Thoracic aorta (tissue), 2 donors: Measurements from ENCODE around the gene ZNF280B. TPM values are rescaled to one million over a fixed set of nuclear protein-coding genes. Genes with fewer than 3 reads are reported as not detected.

Experiments
- ATAC-seq: fragments of 150-250 bp; one replicate; pipeline ENCODE4 v1.8.0; 2017; ENCODE audit warnings: low read depth; ENCODE audit not compliant: insufficient number of reproducible peaks, low FRiP score
- DNase-seq: peaks from one replicate; pipeline ENCODE4 v3.0.0-alpha.2; 2020; ENCODE audit warnings: low spot score
- H3K27ac ChIP-seq, 2 donors: fragments of 200-600 bp; sonication (generic); 1 replicate in 1 of 2; 2 replicates in 1 of 2; pipeline ENCODE4 v1.5.1; 2016; ENCODE audit warnings: mild to moderate bottlenecking in 2 of 2, moderate library complexity in 2 of 2
- H3K27me3 ChIP-seq: fragments of 200-600 bp; sonication (generic); replicated peaks from 2 replicates; pipeline ENCODE4 v1.6.0; 2016; ENCODE audit warnings: mild to moderate bottlenecking; ENCODE audit not compliant: insufficient read depth
- H3K36me3 ChIP-seq: fragments of 200-600 bp; sonication (generic); one replicate; pipeline ENCODE4 v1.5.1; 2016
- H3K4me1 ChIP-seq, 2 donors: fragments of 200-600 bp; sonication (generic); 1 replicate in 1 of 2; 2 replicates in 1 of 2; pipeline versions ENCODE4 v1.5.1 to v1.6.0; 2016; ENCODE audit warnings: low read depth in 2 of 2, mild to moderate bottlenecking in 1 of 2; ENCODE audit not compliant: control insufficient read depth in 1 of 2
- H3K4me3 ChIP-seq: fragments of 200-600 bp; sonication (generic); 2 replicates; pipeline ENCODE4 v1.5.1; 2016; ENCODE audit warnings: mild to moderate bottlenecking
- H3K9me3 ChIP-seq: fragments of 200-600 bp; sonication (generic); 2 replicates; pipeline ENCODE4 v1.5.1; 2016
- total RNA-seq, 2 donors: library from RNA; depleted of rRNA; stranded (reverse); fragments of >200 nt; gene quantifications; one replicate each; pipeline versions ENCODE4 v1.1.0 to v1.2.3, GENCODE V29; 2016
- TF ChIP-seq, protein P1 (sequence below): fragments of 200-600 bp; sonication (generic); IDR thresholded peaks from one replicate; pipeline ENCODE4 v1.5.1; 2019; ENCODE audit warnings: antibody characterized with exemption

ZNF280B gene
- total RNA-seq, 2 donors from 2014 or later, result not detected

DNA sequence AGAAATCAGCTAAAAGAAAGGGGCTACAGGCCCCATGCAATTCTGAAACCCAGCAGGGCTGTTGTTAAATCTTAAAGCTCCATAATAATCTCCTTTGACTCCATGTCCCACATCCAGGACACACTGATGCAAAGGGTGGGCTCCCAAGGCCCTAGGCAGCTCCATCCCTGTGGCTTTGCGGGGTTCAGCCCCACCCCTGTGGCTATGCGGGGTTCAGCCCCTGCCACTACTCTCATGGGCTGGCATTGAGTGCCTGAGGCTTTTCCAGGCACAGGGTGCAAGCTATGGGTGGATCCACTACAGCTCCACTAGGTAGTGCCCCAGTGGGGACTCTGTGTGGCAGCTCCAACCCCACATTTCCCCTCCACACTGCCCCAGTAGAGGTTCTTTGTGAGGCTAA is 20.2 kb upstream of the ZNF280B start:
- H3K4me3 ChIP-seq, result no peak overlapping the region
- DNase-seq, result no peak
- H3K36me3 ChIP-seq, result no peaks in the 10 kb centered on the region
- H3K27me3 ChIP-seq, result no peaks in the 10 kb centered on the region
- H3K4me1 ChIP-seq, result no peaks in the 10 kb centered on the region
- TF ChIP-seq, protein P1, sequence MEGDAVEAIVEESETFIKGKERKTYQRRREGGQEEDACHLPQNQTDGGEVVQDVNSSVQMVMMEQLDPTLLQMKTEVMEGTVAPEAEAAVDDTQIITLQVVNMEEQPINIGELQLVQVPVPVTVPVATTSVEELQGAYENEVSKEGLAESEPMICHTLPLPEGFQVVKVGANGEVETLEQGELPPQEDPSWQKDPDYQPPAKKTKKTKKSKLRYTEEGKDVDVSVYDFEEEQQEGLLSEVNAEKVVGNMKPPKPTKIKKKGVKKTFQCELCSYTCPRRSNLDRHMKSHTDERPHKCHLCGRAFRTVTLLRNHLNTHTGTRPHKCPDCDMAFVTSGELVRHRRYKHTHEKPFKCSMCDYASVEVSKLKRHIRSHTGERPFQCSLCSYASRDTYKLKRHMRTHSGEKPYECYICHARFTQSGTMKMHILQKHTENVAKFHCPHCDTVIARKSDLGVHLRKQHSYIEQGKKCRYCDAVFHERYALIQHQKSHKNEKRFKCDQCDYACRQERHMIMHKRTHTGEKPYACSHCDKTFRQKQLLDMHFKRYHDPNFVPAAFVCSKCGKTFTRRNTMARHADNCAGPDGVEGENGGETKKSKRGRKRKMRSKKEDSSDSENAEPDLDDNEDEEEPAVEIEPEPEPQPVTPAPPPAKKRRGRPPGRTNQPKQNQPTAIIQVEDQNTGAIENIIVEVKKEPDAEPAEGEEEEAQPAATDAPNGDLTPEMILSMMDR, result no peak
- no peak overlapping the region for H3K27ac ChIP-seq
- no peaks in the 10 kb centered on the region for H3K9me3 ChIP-seq
- ATAC-seq, result no peak

DNA sequence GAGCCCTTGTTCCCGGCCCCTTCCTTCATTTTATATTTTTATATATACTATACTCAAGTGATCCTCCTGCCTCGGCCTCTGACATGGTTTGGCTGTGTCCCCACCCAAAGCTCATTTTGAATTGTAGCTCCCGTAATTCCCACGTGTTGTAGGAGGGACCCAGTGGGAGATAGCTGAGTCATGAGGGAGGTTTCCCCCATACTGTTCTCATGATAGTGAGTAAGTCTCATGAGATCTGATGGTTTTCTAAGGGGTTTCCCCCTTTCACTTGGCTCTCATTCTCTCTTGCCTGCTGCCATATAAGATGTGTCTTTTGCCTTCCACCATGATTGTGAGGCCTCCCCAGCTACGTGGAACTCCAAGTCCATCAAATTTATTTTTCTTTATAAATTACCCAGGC is 18.8 kb upstream of the ZNF280B start:
- H3K27me3 ChIP-seq, result no peaks in the 10 kb centered on the region
- H3K9me3 ChIP-seq, result no peaks in the 10 kb centered on the region
- ATAC-seq (no peak), DNase-seq (no peak)
- H3K36me3 ChIP-seq, result no peaks in the 10 kb centered on the region
- H3K4me1 ChIP-seq, result no peaks in the 10 kb centered on the region
- no peak overlapping the region for H3K4me3 ChIP-seq
- no peak overlapping the region for H3K27ac ChIP-seq
- TF ChIP-seq, protein P1, result no peak

DNA sequence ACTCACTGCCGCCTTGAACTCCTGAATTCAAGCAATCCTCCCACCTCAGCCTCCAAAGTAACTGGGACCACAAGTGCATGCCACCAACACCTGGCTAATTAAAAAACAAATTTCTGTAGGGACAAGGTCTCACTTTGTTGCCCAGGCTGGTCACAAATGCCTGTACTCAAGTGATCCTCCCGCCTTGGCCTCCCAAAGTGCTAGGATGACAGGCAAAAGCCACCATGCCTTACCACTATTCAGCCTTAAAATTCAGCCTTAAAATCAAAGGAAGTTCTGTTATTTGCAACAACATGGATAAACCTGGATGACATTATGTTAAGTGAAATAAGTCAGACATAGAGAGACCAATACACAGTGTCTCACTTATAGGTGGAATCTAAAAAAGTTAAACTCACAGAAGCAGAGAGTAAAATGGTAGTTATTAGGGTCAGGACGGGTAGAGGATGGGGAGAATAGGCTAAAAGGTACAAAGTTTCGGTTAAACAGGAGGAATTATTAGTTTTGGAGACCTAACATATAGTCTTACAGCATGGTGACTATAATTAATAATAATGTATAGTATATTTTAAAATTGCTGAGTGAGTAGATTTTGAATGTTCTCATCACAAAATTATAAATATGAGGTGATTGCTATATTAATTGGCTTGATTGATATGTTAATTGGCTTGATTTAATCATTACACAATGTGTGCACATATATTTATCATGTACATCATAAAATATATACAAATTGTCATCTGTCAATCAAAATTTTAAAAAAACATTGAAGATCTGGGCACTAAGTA is 17.8 kb upstream of the ZNF280B start:
- ATAC-seq (no peak), DNase-seq (no peak)
- TF ChIP-seq, protein P1, result no peak
- Histone ChIP-seq H3K27me3 (no peaks in the 10 kb centered on the region), H3K27ac (no peak overlapping the region), H3K4me3 (no peak overlapping the region), H3K4me1 (no peaks in the 10 kb centered on the region), H3K36me3 (no peaks in the 10 kb centered on the region), H3K9me3 (no peaks in the 10 kb centered on the region)

DNA sequence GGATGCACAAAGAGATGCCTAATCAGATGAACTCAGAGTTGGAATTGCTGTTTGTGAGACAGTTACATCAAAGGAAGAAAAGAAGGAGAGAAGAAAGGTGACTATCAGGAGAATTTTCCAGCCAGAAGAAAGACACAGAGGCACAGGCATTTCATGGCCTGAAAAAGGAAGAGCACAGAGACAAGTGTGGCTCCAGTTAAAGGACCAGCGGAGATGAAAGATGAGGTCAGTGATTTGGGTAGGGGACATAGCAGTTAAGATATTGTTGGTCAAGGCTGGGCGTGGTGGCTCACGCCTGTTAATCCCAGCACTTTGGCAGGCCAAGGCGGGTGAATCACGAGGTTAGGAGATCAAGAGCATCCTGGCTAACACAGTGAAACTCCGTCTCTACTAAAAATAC is 15.0 kb upstream of the ZNF280B start:
- Histone ChIP-seq H3K27me3 (no peaks in the 10 kb centered on the region), H3K9me3 (no peaks in the 10 kb centered on the region), H3K36me3 (no peaks in the 10 kb centered on the region), H3K4me3 (no peak overlapping the region), H3K27ac (no peak overlapping the region), H3K4me1 (no peaks in the 10 kb centered on the region)
- TF ChIP-seq, protein P1, result no peak
- DNase-seq (no peak), ATAC-seq (no peak)

DNA sequence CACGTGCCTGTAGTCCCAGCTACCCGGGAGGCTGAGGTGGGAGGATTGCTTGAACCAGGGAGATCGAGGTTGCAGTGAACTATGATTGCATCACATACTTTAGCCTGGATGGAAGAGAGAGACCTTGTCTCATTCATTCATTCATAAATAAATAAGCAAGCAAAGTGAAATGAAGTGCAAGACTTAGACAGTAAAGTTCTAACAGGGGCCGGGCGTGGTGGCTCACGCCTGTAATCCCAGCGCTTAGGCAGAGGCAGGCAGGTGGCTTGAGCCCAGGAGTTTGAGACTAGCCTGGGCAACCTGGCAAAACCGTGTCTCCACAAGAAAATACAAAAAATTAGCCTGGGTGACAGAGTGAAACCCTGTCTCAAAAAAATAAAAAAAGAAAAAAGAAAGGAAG is 13.1 kb upstream of the ZNF280B start:
- no peak for DNase-seq
- Histone ChIP-seq H3K4me3 (no peak overlapping the region), H3K27me3 (no peaks in the 10 kb centered on the region), H3K27ac (no peak overlapping the region), H3K9me3 (no peaks in the 10 kb centered on the region), H3K4me1 (no peaks in the 10 kb centered on the region), H3K36me3 (no peaks in the 10 kb centered on the region)
- ATAC-seq, result no peak
- TF ChIP-seq, protein P1, result no peak
